CD14-positive monocyte (primary cell): ENCODE results near the gene ALDH18A1. TPM values are rescaled to one million over a fixed set of nuclear protein-coding genes. Genes with fewer than 3 reads are reported as not detected.

Experiments
- DNase-seq, 3 donors: peaks; one replicate each; pipeline ENCODE4 v3.0.0-alpha.2; 2011 to 2022
- H2AFZ ChIP-seq: 2 replicates; pipeline ENCODE4 v1.6.0; 2012; ENCODE audit warnings: mild to moderate bottlenecking, low read depth, low read length, inconsistent platforms; ENCODE audit not compliant: insufficient read depth, poor library complexity, severe bottlenecking
- H3K27ac ChIP-seq, 2 donors: 1 replicate in 1 of 2; 2 replicates in 1 of 2; pipeline ENCODE4 v1.5.1; 2012 to 2013; ENCODE audit warnings: low read length in 2 of 2, control low read depth in 1 of 2, inconsistent platforms in 1 of 2, low read depth in 1 of 2, mild to moderate bottlenecking in 1 of 2
- H3K27me3 ChIP-seq, 2 donors: one replicate each; pipeline versions ENCODE4 v1.6.0 to v1.6.1; 2011 to 2013; ENCODE audit warnings: low read length in 2 of 2; ENCODE audit not compliant: control insufficient read depth in 2 of 2, insufficient read depth in 2 of 2
- H3K36me3 ChIP-seq, 2 donors: replicated peaks in 1 of 2; 1 replicate in 1 of 2; 2 replicates in 1 of 2; pipeline versions ENCODE4 v1.5.1 to v1.6.1; 2012 to 2013; ENCODE audit warnings: low read length in 2 of 2, control low read depth in 1 of 2, inconsistent platforms in 1 of 2, mild to moderate bottlenecking in 1 of 2; ENCODE audit not compliant: insufficient read depth in 2 of 2, control insufficient read depth in 1 of 2
- H3K4me1 ChIP-seq, 2 donors: 1 replicate in 1 of 2; 2 replicates in 1 of 2; pipeline versions ENCODE4 v1.5.1 to v1.6.1; 2012 to 2013; ENCODE audit warnings: low read length in 2 of 2, control low read depth in 1 of 2, inconsistent platforms in 1 of 2, mild to moderate bottlenecking in 1 of 2, moderate library complexity in 1 of 2; ENCODE audit not compliant: insufficient read depth in 2 of 2, control insufficient read depth in 1 of 2
- H3K4me2 ChIP-seq: replicated peaks from 2 replicates; pipeline ENCODE3; 2012; ENCODE audit warnings: low read length, moderate library complexity, mild to moderate bottlenecking; ENCODE audit not compliant: poor library complexity, severe bottlenecking; ENCODE audit errors: extremely low read depth
- H3K4me3 ChIP-seq, 3 experiments: fragments of 200-600 bp in 1 of 3; sonication (generic) in 1 of 3; replicated peaks in 1 of 3; 1 replicate in 2 of 3; 2 replicates in 1 of 3; pipeline ENCODE4 v1.5.1; 2011 to 2013; ENCODE audit warnings: low read length in 3 of 3, mild to moderate bottlenecking in 3 of 3, control low read depth in 2 of 3, low read depth in 2 of 3, inconsistent platforms in 1 of 3, moderate library complexity in 1 of 3
- H3K79me2 ChIP-seq: 2 replicates; pipeline ENCODE4 v1.6.0; 2012; ENCODE audit warnings: mild to moderate bottlenecking, control low read depth, inconsistent platforms, low read length, moderate library complexity; ENCODE audit not compliant: insufficient read depth
- H3K9ac ChIP-seq: 2 replicates; pipeline ENCODE4 v1.6.0; 2017; ENCODE audit warnings: low read length, mild to moderate bottlenecking; ENCODE audit not compliant: insufficient read depth, poor library complexity, severe bottlenecking
- H3K9me3 ChIP-seq, 2 donors: replicated peaks in 1 of 2; 1 replicate in 1 of 2; 2 replicates in 1 of 2; pipeline versions ENCODE4 v1.5.1 to v1.6.1; 2012 to 2013; ENCODE audit warnings: low read length in 2 of 2, control low read depth in 1 of 2; ENCODE audit not compliant: control insufficient read depth in 1 of 2, insufficient read depth in 1 of 2
- H4K20me1 ChIP-seq: 2 replicates; pipeline ENCODE4 v1.6.0; 2012; ENCODE audit warnings: mild to moderate bottlenecking, low read length, control low read depth, moderate library complexity; ENCODE audit not compliant: insufficient read depth
- H3K27ac Mint-ChIP-seq, 7 donors: one replicate each; pipeline ENCODE4 v1.8.0; 2020; ENCODE audit warnings: mild to moderate bottlenecking in 7 of 7, mixed read lengths in 7 of 7, moderate library complexity in 6 of 7, inconsistent platforms in 2 of 7
- H3K27me3 Mint-ChIP-seq, 3 donors: one replicate each; pipeline ENCODE4 v1.8.0; 2021 to 2022; ENCODE audit warnings: low read depth in 3 of 3, mild to moderate bottlenecking in 3 of 3, mixed read lengths in 3 of 3, moderate library complexity in 3 of 3, inconsistent platforms in 1 of 3
- H3K36me3 Mint-ChIP-seq, 2 donors: one replicate each; pipeline ENCODE4 v1.8.0; 2020; ENCODE audit warnings: mixed read lengths in 2 of 2, inconsistent platforms in 1 of 2, mild to moderate bottlenecking in 1 of 2
- H3K4me1 Mint-ChIP-seq: one replicate; pipeline ENCODE4 v1.8.0; 2020; ENCODE audit warnings: mild to moderate bottlenecking, mixed read lengths
- H3K4me3 Mint-ChIP-seq, 2 donors: one replicate each; pipeline ENCODE4 v1.8.0; 2020; ENCODE audit warnings: mild to moderate bottlenecking in 2 of 2, mixed read lengths in 2 of 2, moderate library complexity in 1 of 2
- H3K9me3 Mint-ChIP-seq, 7 donors: one replicate each; pipeline ENCODE4 v1.8.0; 2020 to 2022; ENCODE audit warnings: mixed read lengths in 7 of 7, mild to moderate bottlenecking in 6 of 7, moderate library complexity in 6 of 7, inconsistent platforms in 2 of 7
- CTCF ChIP-seq: fragments of 200-600 bp; IDR thresholded peaks from one replicate; pipeline ENCODE4 v1.8.0; 2022; ENCODE audit warnings: antibody characterized with exemption, mild to moderate bottlenecking
- WGBS: methylation state at CpG from one replicate; pipeline ENCODE4 v1.1.5; 2013; ENCODE audit warnings: missing lambda C conversion rate; ENCODE audit not compliant: insufficient coverage; 5-methylcytosine and 5-hydroxymethylcytosine counted together
- intact Hi-C, 2 donors: fragments of 100-400 bp; cut with micrococcal nuclease; formaldehyde crosslinking; loops; one replicate each; pipeline versions ENCODE4 v1.15.0 to v1.15.1; 2023
- polyA plus RNA-seq, 3 donors: library from polyadenylated mRNA; depleted of rRNA in 1 of 3; unstranded in 2 of 3; stranded (reverse) in 1 of 3; fragments of 300-500 nt in 2 of 3; fragments of >200 nt in 1 of 3; fragmentation: Illumina TruSeq in 2 of 3; gene quantifications; 1 replicate in 2 of 3; 2 replicates in 1 of 3; pipeline ENCODE4 v1.2.3, GENCODE V29; 2012 to 2021

ALDH18A1 gene
- polyA plus RNA-seq, 3 donors, result 1.7 to 2.6 (median 2.6) TPM

DNA sequence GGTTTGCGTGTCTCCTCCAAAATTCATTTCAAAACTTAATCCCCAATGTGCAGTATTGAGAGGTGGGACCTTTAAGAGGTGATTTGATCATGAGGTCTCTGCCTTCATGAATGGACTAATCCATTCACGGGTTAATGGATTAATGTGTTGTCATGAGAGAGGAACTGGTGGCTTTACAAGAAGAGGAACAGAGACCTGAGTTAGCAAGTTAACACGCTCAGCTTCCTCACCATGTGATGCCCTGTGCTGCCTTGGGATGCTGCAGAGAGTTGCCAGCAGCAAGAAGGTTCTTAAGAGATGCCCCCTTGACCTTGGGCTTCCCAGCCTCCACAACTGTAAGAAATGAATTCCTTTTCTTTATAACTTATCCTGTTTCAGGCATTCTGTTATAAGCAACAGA lies 40.9 kb upstream of the ALDH18A1 start:
- TF ChIP-seq CTCF, result no peak
- Histone ChIP-seq H3K79me2 (peaks cover 10% of the 10 kb centered on the region), H3K9ac (peak overlapping the region; percentile 23), H3K4me2 (peak overlapping the region; percentile 62), H3K4me1 (peaks cover 42 to 47% of the 10 kb centered on the region in 2 donors), H3K4me3 (peak overlapping the region in 1 of 3 experiments; percentile 25), H2AFZ (peak overlapping the region; percentile 64), H3K9me3 (no peaks in the 10 kb centered on the region), H3K36me3 (no peaks in the 10 kb centered on the region), H3K27ac (peak overlapping the region; percentile 70 to 90), H3K27me3 (no peaks in the 10 kb centered on the region), H4K20me1 (no peaks in the 10 kb centered on the region)
- H3K36me3 Mint-ChIP-seq, result peaks cover 3 to 6% of the 10 kb centered on the region in 2 donors
- H3K4me1 Mint-ChIP-seq, result peaks cover 48% of the 10 kb centered on the region
- intact Hi-C loops, result loop anchor here (2.0 to 10.0 kb wide), 3 partner anchors 60 to 347 kb away; partner anchors contain the start of genes ENTPD1 (in 2 of the 2) and CCNJ (in 1 of the 2)
- peak overlapping the region; percentile 40 to 53 for H3K4me3 Mint-ChIP-seq
- H3K9me3 Mint-ChIP-seq, result peaks cover 0 to 2% (median 0%) of the 10 kb centered on the region in 7 donors
- peak overlapping the region; percentile 89 to 97 (median 96) for H3K27ac Mint-ChIP-seq
- DNase-seq, result peak; percentile 82 to 88 (median 86)
- no peaks in the 10 kb centered on the region for H3K27me3 Mint-ChIP-seq
- WGBS, result 0% methylated on average over 1 of the region's 3 CpGs

- H3K27ac Mint-ChIP-seq, result peak overlapping the region; percentile 16 to 98 (median 77)
- peaks cover 51% of the 10 kb centered on the region for H3K4me1 Mint-ChIP-seq
- no peaks in the 10 kb centered on the region for H3K27me3 ChIP-seq
- TF ChIP-seq CTCF, result no peak
- peaks cover 3 to 13% of the 10 kb centered on the region in 2 donors for H3K36me3 ChIP-seq
- H3K4me3 Mint-ChIP-seq, result no peak overlapping the region
- H3K36me3 Mint-ChIP-seq, result peaks cover 15 to 30% of the 10 kb centered on the region in 2 donors
- peaks cover 10% of the 10 kb centered on the region for H3K79me2 ChIP-seq
- DNase-seq, result no peak
- 92% methylated on average over 11 of the region's 18 CpGs for WGBS
- peaks cover 0 to 2% (median 0%) of the 10 kb centered on the region in 7 donors for H3K9me3 Mint-ChIP-seq
- no peaks in the 10 kb centered on the region for H3K9me3 ChIP-seq
- H2AFZ ChIP-seq, result no peak overlapping the region
- H3K9ac ChIP-seq, result no peak overlapping the region
- H3K27ac ChIP-seq, result no peak overlapping the region
- H4K20me1 ChIP-seq, result no peaks in the 10 kb centered on the region
- peaks cover 42 to 47% of the 10 kb centered on the region in 2 donors for H3K4me1 ChIP-seq
- H3K27me3 Mint-ChIP-seq, result peaks cover 0 to 4% (median 0%) of the 10 kb centered on the region in 3 donors
- no peak overlapping the region for H3K4me3 ChIP-seq
- peak overlapping the region; percentile 98 for H3K4me2 ChIP-seq
- intact Hi-C loops, result loop anchor here (5.0 to 10.0 kb wide), 2 partner anchors 63 to 350 kb away; partner anchors contain the start of genes ENTPD1 (in 2 of the 2) and CCNJ (in 1 of the 2)
Observed at GRCh38 chr10:95694665-95695064, 38.2 kb upstream of the ALDH18A1 start.
